ENCODE results near the gene ZNF627. TPM values are rescaled to one million over a fixed set of nuclear protein-coding genes. Genes with fewer than 3 reads are reported as not detected.

The ZNF627 gene
- total RNA-seq, 1 donor from 2014 or later, result 9.4 TPM

DNA sequence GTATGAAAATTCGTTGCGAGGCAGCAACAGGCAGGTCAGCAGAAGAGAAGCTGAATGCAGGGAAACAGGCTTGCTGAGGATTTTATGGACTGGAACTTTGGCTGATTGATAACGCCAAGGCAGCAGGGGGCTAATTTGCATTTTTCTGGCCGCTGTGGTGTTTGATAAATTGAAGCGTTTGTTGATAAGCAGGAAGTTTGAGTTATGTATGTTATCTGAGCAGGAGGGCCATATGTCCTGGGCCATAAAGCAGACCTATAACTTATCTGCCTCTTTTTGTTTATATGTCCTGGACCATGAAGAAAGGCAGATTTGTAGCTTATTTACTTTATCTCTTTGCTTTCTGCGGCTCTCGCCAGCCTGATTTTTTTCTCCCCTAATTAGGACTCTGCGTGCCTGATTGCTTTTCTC is 65.9 kb downstream of the ZNF627 start:
- intact Hi-C loops (cut with DNase I), result no loop called here
- no peak for DNase-seq
- H3K4me1 ChIP-seq, result no peaks in the 10 kb centered on the region
- no peaks in the 10 kb centered on the region for H3K9me3 ChIP-seq
- H3K27me3 ChIP-seq (ENCODE audit: low read depth), result no peaks in the 10 kb centered on the region
- H3K27ac ChIP-seq, result no peak overlapping the region
- ATAC-seq, result no peak
- no peak overlapping the region for H3K4me3 ChIP-seq
- TF ChIP-seq, protein P1, sequence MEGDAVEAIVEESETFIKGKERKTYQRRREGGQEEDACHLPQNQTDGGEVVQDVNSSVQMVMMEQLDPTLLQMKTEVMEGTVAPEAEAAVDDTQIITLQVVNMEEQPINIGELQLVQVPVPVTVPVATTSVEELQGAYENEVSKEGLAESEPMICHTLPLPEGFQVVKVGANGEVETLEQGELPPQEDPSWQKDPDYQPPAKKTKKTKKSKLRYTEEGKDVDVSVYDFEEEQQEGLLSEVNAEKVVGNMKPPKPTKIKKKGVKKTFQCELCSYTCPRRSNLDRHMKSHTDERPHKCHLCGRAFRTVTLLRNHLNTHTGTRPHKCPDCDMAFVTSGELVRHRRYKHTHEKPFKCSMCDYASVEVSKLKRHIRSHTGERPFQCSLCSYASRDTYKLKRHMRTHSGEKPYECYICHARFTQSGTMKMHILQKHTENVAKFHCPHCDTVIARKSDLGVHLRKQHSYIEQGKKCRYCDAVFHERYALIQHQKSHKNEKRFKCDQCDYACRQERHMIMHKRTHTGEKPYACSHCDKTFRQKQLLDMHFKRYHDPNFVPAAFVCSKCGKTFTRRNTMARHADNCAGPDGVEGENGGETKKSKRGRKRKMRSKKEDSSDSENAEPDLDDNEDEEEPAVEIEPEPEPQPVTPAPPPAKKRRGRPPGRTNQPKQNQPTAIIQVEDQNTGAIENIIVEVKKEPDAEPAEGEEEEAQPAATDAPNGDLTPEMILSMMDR (IDR thresholded peaks at IDR 0.05), result no peak
- no peaks in the 10 kb centered on the region for H3K36me3 ChIP-seq

Other genes with a start within 250 kb of the ZNF627 start
- gene PLPPR2, start 242.1 kb upstream of the ZNF627 start, total RNA-seq, result 21.3 TPM
- 3.6 TPM for gene SWSAP1, start 222.8 kb upstream of the ZNF627 start, total RNA-seq
- gene EPOR, start 213.2 kb upstream of the ZNF627 start, total RNA-seq, result 16.4 TPM
- gene RGL3, start 178.2 kb upstream of the ZNF627 start, total RNA-seq, result 55.8 TPM
- gene ODAD3, start 162.4 kb upstream of the ZNF627 start, total RNA-seq, result 4.3 TPM
- gene PRKCSH, start 161.8 kb upstream of the ZNF627 start, total RNA-seq, result 285 TPM
- gene ELAVL3, start 116.4 kb upstream of the ZNF627 start, total RNA-seq, result not detected
- gene ZNF653, start 91.6 kb upstream of the ZNF627 start, total RNA-seq, result 9.2 TPM
- 38.7 TPM for gene ECSIT, start 68.3 kb upstream of the ZNF627 start, total RNA-seq
- gene CNN1, start 58.6 kb upstream of the ZNF627 start, total RNA-seq, result 16.4 TPM
- gene ELOF1, start 38.3 kb upstream of the ZNF627 start, total RNA-seq, result 44.3 TPM
- 650 TPM for gene ACP5, start 19.8 kb upstream of the ZNF627 start, total RNA-seq
- 5.6 TPM for gene ZNF823, start 141.5 kb downstream of the ZNF627 start, total RNA-seq
- 5.8 TPM for gene ZNF441, start 169.5 kb downstream of the ZNF627 start, total RNA-seq
- 2.3 TPM for gene ZNF491, start 201.0 kb downstream of the ZNF627 start, total RNA-seq
- 21.7 TPM for gene ZNF440, start 216.8 kb downstream of the ZNF627 start, total RNA-seq

Measured in lower lobe of right lung (tissue), 2 donors.